HEK293 (cell line): Measurements from ENCODE around the gene BORCS6.
A peak's percentile ranks its signal among the peaks of the same experiment; 100 is the strongest.

ENCODE experiments used
- EGR2 ChIP-seq: fragments of 450-650 bp; formaldehyde crosslinking; IDR thresholded peaks from 2 replicates; pipeline ENCODE4 v1.5.1; 2016; ENCODE audit warnings: low read depth, missing biosample characterization, missing genetic modification characterization
- HIC1 ChIP-seq: fragments of 450-650 bp; formaldehyde crosslinking; IDR thresholded peaks from 2 replicates; pipeline ENCODE4 v1.5.1; 2016; ENCODE audit warnings: missing biosample characterization, missing genetic modification characterization
- HOXC10 ChIP-seq: sonication (generic); formaldehyde crosslinking; IDR thresholded peaks from 2 replicates; pipeline ENCODE4 v1.8.1; 2023; ENCODE audit warnings: mild to moderate bottlenecking, missing genetic modification reagents
- KLF17 ChIP-seq: fragments of 450-650 bp; formaldehyde crosslinking; IDR thresholded peaks from 2 replicates; pipeline ENCODE4 v1.5.1; 2016; ENCODE audit warnings: missing biosample characterization, missing genetic modification characterization
- PBX3 ChIP-seq: sonication (generic); formaldehyde crosslinking; IDR thresholded peaks from 2 replicates; pipeline ENCODE4 v1.8.1; 2022; ENCODE audit warnings: mild to moderate bottlenecking, moderate library complexity, missing genetic modification reagents
- TSHZ1 ChIP-seq: fragments of 450-650 bp; formaldehyde crosslinking; IDR thresholded peaks from 2 replicates; pipeline ENCODE4 v1.5.1; 2016; ENCODE audit warnings: missing biosample characterization, missing genetic modification characterization, borderline replicate concordance
- ZBTB8A ChIP-seq: fragments of 450-650 bp; formaldehyde crosslinking; IDR thresholded peaks from 2 replicates; pipeline ENCODE4 v1.5.1; 2016; ENCODE audit warnings: missing biosample characterization, missing genetic modification characterization
- ZNF132 ChIP-seq: fragments of 450-650 bp; formaldehyde crosslinking; IDR thresholded peaks from 2 replicates; pipeline ENCODE4 v1.5.1; 2017; ENCODE audit warnings: missing biosample characterization, missing genetic modification characterization, borderline replicate concordance
- ZNF138 ChIP-seq: fragments of 450-650 bp; formaldehyde crosslinking; IDR thresholded peaks from 2 replicates; pipeline ENCODE4 v1.5.1; 2016; ENCODE audit warnings: missing biosample characterization, missing genetic modification characterization, borderline replicate concordance
- ZNF16 ChIP-seq: fragments of 450-650 bp; formaldehyde crosslinking; IDR thresholded peaks from 2 replicates; pipeline ENCODE4 v1.5.1; 2016; ENCODE audit warnings: low read depth, missing biosample characterization, missing genetic modification characterization
- ZNF174 ChIP-seq: fragments of 450-650 bp; formaldehyde crosslinking; IDR thresholded peaks from 2 replicates; pipeline ENCODE4 v1.5.0; 2017; ENCODE audit warnings: missing biosample characterization, mild to moderate bottlenecking, missing genetic modification characterization
- ZNF2 ChIP-seq: fragments of 450-650 bp; formaldehyde crosslinking; IDR thresholded peaks from 2 replicates; pipeline ENCODE4 v1.5.1; 2016; ENCODE audit warnings: missing biosample characterization, missing genetic modification characterization
- ZNF239 ChIP-seq: fragments of 450-650 bp; formaldehyde crosslinking; IDR thresholded peaks from 2 replicates; pipeline ENCODE4 v1.5.1; 2016; ENCODE audit warnings: missing biosample characterization, missing genetic modification characterization
- ZNF274 ChIP-seq, 2 experiments: fragments of 200-500 bp in 1 of 2; fragments of 450-650 bp in 1 of 2; sonication (Bioruptor generic) in 1 of 2; formaldehyde crosslinking in 1 of 2; IDR thresholded peaks; 2 replicates each; pipeline versions ENCODE4 v1.5.1 to v1.6.1; 2014 to 2016; ENCODE audit warnings: borderline replicate concordance in 1 of 2, inconsistent platforms in 1 of 2, low read length in 1 of 2, missing biosample characterization in 1 of 2, missing genetic modification characterization in 1 of 2
- ZNF324 ChIP-seq: fragments of 450-650 bp; formaldehyde crosslinking; IDR thresholded peaks from 2 replicates; pipeline ENCODE4 v1.5.1; 2016; ENCODE audit warnings: missing biosample characterization, missing genetic modification characterization
- ZNF362 ChIP-seq: fragments of 450-650 bp; formaldehyde crosslinking; IDR thresholded peaks from 2 replicates; pipeline ENCODE4 v1.5.1; 2016; ENCODE audit warnings: missing biosample characterization, missing genetic modification characterization
- ZNF398 ChIP-seq: fragments of 450-650 bp; formaldehyde crosslinking; IDR thresholded peaks from 2 replicates; pipeline ENCODE4 v1.5.1; 2017; ENCODE audit warnings: missing biosample characterization, missing genetic modification characterization
- ZNF404 ChIP-seq: fragments of 450-650 bp; formaldehyde crosslinking; IDR thresholded peaks from 2 replicates; pipeline ENCODE4 v1.5.1; 2017; ENCODE audit warnings: missing biosample characterization, missing genetic modification characterization
- ZNF426 ChIP-seq: fragments of 450-650 bp; formaldehyde crosslinking; IDR thresholded peaks from 2 replicates; pipeline ENCODE4 v1.5.1; 2017; ENCODE audit warnings: missing biosample characterization, missing genetic modification characterization, mild to moderate bottlenecking, inconsistent platforms, moderate library complexity
- ZNF521 ChIP-seq: fragments of 450-650 bp; formaldehyde crosslinking; IDR thresholded peaks from 2 replicates; pipeline ENCODE4 v1.5.1; 2017; ENCODE audit warnings: missing biosample characterization, mild to moderate bottlenecking, missing genetic modification characterization
- ZNF585B ChIP-seq: fragments of 450-650 bp; formaldehyde crosslinking; IDR thresholded peaks from 2 replicates; pipeline ENCODE4 v1.5.1; 2016; ENCODE audit warnings: missing biosample characterization, missing genetic modification characterization
- ZNF629 ChIP-seq: fragments of 450-650 bp; formaldehyde crosslinking; IDR thresholded peaks from 2 replicates; pipeline ENCODE4 v1.5.1; 2017; ENCODE audit warnings: missing biosample characterization, missing genetic modification characterization
- ZNF692 ChIP-seq: fragments of 450-650 bp; formaldehyde crosslinking; IDR thresholded peaks from 2 replicates; pipeline ENCODE4 v1.5.1; 2016; ENCODE audit warnings: missing biosample characterization, missing genetic modification characterization
- ZSCAN18 ChIP-seq: fragments of 450-650 bp; formaldehyde crosslinking; IDR thresholded peaks from 2 replicates; pipeline ENCODE4 v1.5.1; 2016; ENCODE audit warnings: missing biosample characterization, missing genetic modification characterization

The BORCS6 gene

GRCh38 chr17:8226536-8227237 is 36.7 kb upstream of the BORCS6 start (continued):
- TF ChIP-seq ZNF404 (tag by site-specific recombination), result no peak
- TF ChIP-seq PBX3 (CRISPR knock-in tag), result no peak
- TF ChIP-seq ZNF274 (IDR thresholded peaks at IDR 0.05; ENCODE audit: low read length), result no peak
- no peak for TF ChIP-seq ZNF274 (tag by site-specific recombination; IDR thresholded peaks at IDR 0.05; ENCODE audit: borderline replicate concordance)
- peak; percentile 75 for TF ChIP-seq ZNF324 (tag by site-specific recombination)
- TF ChIP-seq EGR2 (tag by site-specific recombination), result no peak
- TF ChIP-seq ZNF521 (tag by site-specific recombination), result no peak
- TF ChIP-seq ZNF138, result no peak
- TF ChIP-seq ZNF426, result no peak
- TF ChIP-seq ZNF692 (tag by site-specific recombination), result peak; percentile 68; the same call in 1 of the 2 replicates
- peak; percentile 98 for TF ChIP-seq ZNF362 (tag by site-specific recombination)
- TF ChIP-seq TSHZ1 (tag by site-specific recombination), result peak; percentile 70; the same call in 1 of the 2 replicates
- no peak for TF ChIP-seq HIC1
- TF ChIP-seq HOXC10 (CRISPR knock-in tag), result no peak
- TF ChIP-seq ZNF16, result 0 out of 2 replicates have a peak, but pooled peaks have one; percentile 35
- TF ChIP-seq ZNF585B (tag by site-specific recombination), result no peak
- peak; percentile 68 for TF ChIP-seq ZNF2
- no peak for TF ChIP-seq ZNF398
- TF ChIP-seq ZBTB8A (tag by site-specific recombination), result peak; percentile 60
- no peak for TF ChIP-seq ZNF174 (tag by site-specific recombination)
- peak; percentile 87 for TF ChIP-seq KLF17 (tag by site-specific recombination)
- peak; percentile 83 for TF ChIP-seq ZNF629 (tag by site-specific recombination)
- no peak for TF ChIP-seq ZNF239
- TF ChIP-seq ZSCAN18 (tag by site-specific recombination), result peak; percentile 38; the same call in 1 of the 2 replicates
- no peak for TF ChIP-seq ZNF132 (tag by site-specific recombination)
